Vagina (tissue), 2 donors: ENCODE data around the gene TBC1D21.

ENCODE experiments used
- POLR2A ChIP-seq, 2 donors: fragments of 450-650 bp; IDR thresholded peaks; one replicate each; pipeline ENCODE4 v1.6.1; 2017; ENCODE audit warnings: antibody characterized with exemption in 2 of 2, mild to moderate bottlenecking in 2 of 2, moderate library complexity in 2 of 2
- TF ChIP-seq, protein P1 (sequence below), 3 experiments: fragments of 450-650 bp in 2 of 3; fragments of 200-600 bp in 1 of 3; sonication (generic) in 1 of 3; IDR thresholded peaks; one replicate each; pipeline ENCODE4 v1.5.1; 2017 to 2019; ENCODE audit warnings: antibody characterized with exemption in 3 of 3, mild to moderate bottlenecking in 2 of 3, moderate library complexity in 2 of 3

GRCh38 chr15:73909651-73910050, 36.3 kb downstream of the TBC1D21 start:
- TF ChIP-seq, protein P1, sequence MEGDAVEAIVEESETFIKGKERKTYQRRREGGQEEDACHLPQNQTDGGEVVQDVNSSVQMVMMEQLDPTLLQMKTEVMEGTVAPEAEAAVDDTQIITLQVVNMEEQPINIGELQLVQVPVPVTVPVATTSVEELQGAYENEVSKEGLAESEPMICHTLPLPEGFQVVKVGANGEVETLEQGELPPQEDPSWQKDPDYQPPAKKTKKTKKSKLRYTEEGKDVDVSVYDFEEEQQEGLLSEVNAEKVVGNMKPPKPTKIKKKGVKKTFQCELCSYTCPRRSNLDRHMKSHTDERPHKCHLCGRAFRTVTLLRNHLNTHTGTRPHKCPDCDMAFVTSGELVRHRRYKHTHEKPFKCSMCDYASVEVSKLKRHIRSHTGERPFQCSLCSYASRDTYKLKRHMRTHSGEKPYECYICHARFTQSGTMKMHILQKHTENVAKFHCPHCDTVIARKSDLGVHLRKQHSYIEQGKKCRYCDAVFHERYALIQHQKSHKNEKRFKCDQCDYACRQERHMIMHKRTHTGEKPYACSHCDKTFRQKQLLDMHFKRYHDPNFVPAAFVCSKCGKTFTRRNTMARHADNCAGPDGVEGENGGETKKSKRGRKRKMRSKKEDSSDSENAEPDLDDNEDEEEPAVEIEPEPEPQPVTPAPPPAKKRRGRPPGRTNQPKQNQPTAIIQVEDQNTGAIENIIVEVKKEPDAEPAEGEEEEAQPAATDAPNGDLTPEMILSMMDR (IDR thresholded peaks at IDR 0.05): no peak
- TF ChIP-seq POLR2A (IDR thresholded peaks at IDR 0.05): no peak
